HT1080 (cell line): ENCODE measurements around the gene SMURF2. TPM values are rescaled to one million over a fixed set of nuclear protein-coding genes. Genes with fewer than 3 reads are reported as not detected.
"Not testable (repeated sequence)": the region's sequence is repeated elsewhere in the genome, so short reads cannot be mapped to it uniquely, and the experiment has no call there.

Experiments used
- DNase-seq: peaks from one replicate; pipeline ENCODE4 v3.0.0-alpha.2; 2015; ENCODE audit warnings: low read depth
- total RNA-seq: library from RNA; depleted of rRNA; stranded (reverse); fragments of >200 nt; shearing (Covaris generic); gene quantifications from 2 replicates; pipeline ENCODE4 v1.2.3, GENCODE V29; 2014

The SMURF2 gene
- total RNA-seq, 1 experiment from 2014 or later = 50.0 TPM

DNA sequence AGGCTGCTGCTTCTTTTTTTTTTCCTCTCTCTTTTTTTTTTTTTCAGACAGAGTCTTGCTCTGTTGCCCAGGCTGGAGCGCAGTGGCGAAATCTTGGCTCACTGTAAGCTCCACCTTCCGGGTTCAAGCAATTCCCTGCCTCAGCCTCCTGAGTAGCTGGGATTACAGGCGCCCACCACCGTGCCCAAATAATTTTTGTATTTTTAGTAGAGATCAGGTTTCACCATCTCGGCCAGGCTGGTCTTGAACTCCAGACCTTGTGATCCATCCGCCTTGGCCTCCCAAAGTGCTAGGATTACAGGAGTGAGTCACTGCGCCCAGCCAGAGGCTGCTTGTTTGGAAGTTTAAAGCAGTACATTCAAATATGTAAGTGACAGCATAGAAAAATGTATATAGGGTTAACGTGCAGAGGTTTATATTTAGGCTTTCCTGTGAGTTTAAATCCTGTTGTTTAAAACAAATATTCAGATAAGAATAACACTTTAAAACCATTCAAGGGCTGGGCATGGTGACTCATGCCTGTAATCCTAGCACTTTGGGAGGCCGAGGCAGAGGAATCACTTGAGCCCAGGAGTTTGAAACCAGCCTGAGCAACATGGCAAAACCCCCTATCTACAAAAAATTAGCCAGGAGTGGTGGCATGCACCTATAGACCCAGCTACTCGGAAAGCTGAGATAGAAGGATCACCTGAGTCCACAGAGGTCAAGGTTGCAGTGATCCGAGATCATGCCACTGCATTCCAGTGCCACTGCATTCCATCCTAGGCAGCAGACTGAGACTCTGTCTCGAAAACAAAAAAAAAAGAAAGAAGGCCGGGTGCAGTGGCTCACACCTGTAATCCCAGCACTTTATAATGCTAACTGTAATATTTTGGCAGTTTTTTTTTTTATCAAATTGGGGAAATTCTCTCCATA lies 6.0 kb upstream of the SMURF2 start:
- peak; percentile 78 for DNase-seq

DNA sequence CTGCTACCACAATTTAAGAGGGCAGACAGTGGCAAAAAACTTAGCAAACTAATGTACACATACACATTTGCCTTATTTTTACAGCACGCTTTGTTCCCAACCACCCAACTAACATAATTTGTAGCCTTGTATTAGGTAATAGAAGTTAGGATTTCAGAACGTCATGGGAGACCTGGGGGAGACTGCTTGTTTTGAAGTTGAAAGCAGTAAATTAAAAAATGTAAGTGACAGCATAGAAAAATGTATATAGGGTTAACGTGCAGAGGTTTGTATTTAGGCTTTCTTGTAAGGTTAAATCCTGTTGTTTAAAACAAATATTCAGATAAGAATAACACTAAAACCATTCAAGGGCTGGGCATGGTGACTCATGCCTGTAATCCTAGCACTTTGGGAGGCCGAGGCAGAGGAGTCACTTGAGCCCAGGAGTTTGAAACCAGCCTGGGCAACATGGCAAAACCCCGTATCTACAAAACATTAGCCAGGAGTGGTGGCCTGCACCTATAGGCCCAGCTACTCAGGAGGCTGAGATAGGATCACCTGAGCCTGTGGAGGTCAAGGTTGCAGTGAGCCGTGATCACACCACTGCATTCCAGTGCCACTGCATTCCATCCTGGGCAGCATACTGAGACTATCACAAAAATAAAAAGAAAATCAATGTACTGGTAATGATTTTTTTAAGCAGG lies 2.3 kb upstream of the SMURF2 start:
- DNase-seq = peak; percentile 52

DNA sequence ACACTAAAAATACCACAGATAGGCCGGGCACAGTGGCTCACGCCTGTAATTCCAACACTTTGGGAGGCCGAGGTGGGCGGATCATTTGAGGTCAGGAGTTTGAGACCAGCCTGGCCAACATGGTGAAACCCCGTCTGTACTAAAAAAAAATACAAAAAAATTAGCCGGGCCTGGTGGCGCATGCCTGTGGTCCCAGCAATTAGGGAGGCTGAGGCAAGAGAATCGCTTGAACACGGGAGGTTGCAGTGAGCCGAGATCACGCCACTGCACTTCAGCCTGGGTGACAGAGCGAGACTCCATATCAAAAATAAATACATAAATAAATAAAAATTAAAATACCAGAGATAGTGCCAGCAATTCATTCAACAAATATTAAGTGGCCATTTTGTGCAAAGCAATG lies 1.7 kb upstream of the SMURF2 start:
- not testable (repeated sequence) for DNase-seq

DNA sequence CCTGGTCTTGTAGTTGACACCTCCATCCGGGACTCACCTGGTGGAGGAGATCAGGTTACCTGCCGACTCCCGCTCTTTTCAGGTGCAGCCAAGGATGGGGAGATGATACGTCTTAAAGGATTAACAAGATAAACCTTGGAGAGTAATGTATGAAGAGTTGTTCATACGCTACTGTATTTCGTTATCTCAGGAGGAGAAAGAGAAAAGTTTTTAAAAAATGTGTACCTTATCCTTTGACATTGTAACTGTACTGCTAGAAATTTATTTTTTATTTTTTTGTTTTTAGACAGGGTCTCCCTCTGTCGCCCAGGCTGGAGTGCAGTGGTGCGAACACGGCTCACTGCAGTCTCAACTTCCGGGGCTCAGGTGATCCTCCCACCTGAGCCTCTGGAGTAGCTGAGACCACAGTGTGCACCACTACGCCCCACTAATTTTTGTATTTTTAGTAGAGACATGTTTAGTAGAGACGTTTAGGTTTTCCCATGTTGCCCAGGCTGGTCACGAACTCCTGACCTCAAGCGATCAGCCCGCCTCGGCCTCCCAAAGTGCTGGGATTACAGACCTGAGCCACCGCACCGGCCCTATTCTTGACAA lies 764 bp upstream of the SMURF2 start:
- no peak for DNase-seq

DNA sequence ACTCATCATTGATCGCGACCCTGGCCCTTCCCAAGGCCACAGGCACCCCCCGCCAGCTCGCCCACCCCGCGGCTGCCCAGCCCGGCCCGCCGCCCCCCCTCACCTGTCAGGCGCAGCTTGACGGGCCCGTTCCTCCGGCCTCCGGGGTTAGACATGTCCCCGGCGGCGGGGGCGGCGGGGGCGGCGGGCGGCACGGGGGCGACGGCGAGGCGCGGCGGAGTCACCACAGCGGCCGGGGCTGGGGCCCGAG lies 456 bp downstream of the SMURF2 start:
- DNase-seq = no peak

DNA sequence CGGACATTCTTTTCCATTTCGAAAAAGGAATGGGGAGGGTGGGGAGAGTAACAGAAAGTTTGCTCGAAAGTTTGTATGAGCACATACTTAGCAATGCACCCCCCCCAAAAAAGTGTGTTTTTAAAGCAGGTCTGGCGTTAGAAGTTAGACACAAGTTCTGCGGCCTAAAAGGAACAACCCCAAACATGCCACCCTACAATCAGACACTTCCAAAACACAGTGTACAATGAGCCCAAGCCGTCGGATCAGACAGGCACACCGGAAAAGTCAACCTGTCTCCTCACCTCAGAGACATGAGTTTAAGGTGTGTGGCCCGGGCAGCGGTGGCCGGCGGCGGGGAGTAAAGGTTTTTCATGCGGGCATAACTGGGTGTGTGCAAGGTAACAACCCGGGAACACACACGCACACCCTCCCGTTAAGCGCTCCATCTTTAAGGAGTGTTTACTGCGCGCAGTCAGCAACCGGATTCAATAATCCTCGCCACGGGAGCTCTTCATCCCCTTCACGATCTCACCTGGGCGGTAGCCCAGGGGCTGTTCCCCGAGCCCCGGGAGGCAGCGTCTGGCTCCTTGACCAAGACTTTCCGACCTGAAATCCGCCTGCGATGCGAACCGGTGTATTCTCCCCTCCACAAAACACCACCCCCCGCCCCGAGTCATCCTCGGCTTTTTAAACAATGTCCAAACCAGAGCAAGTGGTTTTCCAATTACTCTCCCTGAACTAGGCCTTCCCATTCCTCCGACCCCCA lies 955 bp downstream of the SMURF2 start:
- not testable (repeated sequence) for DNase-seq

DNA sequence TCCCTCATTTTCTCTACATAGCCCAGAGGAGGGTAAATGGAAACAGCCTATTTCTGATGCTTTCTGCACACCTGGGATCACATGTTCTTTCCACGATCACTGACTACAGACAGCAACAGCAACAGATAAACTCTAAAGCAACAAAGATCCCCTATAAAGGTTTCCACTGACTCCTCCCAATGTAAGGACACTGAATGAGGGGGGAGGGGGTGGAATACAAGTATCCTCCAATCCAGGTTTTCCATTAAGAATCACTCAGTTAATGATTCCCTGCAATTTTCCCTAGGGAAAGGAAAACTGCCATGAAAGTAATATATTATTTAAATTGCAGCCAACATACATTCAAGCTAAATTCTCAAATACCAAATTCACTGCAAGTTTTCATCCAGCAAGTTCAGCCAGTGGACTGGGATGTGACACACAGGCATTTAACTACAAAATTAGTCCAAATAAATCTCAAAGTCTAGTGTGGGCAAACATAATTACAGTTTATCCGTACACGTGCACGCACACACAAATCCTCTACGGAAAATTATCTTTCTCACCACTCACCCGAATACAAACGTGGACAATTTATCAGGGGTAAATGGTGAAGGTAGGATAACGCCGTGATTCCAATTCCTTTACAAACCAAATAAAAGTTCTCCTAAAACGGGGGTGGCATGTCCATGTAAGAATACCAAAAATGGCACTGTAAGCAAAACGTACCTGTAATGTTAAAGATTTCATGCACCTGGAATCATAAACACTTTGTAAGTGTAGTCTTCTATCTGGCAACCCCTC lies 1.7 kb downstream of the SMURF2 start:
- peak; percentile 58 for DNase-seq

DNA sequence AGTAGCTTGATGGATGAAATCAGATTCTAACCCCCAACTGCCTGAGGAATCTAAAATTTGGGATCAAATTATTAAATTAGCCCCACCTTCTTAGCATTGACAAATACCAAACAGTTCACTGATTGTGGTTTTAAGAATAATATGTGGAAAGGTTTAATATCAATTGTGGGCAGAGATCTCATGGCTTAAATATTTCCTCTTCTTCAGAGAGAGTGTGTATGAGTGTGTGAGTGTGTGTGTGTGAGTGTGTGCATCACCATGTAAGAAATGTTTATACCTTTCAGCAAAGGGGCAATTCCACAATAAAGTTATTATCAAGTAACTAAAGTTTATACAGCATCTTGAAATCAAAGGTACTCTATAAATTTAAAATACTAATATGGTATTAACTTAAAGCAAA lies 3.2 kb downstream of the SMURF2 start:
- peak; percentile 40 for DNase-seq

DNA sequence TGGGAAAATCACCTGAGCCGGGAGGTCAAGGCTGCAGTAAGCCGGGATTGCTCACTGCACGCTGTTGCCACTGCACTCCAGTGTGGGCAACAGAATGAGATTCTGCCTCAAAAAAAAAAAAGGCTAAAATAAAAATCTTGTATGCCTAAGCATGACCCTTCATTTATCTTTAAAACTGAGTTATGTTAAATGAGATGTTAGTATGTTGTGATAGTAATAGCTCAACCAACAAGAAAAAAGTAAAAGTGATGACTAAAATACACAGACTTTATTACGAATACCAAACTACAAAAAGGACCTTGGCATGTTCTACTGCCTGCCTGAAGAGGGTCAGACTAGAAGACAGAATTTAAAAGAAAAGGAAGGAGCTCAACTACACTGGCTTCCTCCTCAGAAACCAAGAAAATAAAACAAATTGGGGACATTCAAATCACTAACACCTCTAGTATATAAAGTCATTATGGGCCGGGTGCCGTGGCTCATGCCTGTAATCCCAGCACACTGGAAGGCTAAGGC lies 4.4 kb downstream of the SMURF2 start:
- DNase-seq = no peak

DNA sequence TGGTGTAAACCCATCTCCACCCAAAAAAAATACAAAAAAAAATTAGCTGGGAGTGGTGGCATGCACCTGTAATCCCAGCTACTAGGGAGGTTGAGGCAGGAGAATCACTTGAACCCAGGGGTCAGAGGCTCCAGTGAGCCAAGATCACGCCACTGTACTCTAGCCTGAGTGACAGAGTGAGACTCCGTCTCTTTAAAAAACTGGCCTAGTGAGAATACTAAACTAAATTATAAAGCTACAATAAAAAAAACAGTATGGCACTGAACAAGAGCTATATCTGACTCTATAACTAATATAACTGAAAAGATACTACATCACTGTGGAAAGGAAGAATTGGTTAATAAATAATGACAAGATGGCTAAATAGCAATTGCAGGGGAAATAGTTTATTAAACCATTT lies 6.4 kb downstream of the SMURF2 start:
- no peak for DNase-seq

DNA sequence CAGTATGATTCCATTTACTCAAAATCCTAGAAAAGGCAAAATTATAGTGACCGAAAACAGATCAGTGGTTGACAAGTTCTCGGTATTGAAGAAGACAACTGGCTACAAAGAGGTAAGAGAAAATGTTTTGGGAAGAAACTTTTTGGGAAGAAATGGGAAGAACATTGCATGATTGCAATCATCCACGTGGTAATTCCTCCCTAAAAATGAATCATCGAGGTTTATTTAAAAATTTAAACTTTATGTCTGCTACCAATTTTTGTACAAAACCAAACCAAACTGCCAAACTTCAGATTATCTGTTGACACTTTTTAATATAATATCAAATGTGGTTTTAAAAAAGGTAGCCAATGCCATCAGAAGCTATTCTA lies 8.1 kb downstream of the SMURF2 start:
- DNase-seq = no peak

DNA sequence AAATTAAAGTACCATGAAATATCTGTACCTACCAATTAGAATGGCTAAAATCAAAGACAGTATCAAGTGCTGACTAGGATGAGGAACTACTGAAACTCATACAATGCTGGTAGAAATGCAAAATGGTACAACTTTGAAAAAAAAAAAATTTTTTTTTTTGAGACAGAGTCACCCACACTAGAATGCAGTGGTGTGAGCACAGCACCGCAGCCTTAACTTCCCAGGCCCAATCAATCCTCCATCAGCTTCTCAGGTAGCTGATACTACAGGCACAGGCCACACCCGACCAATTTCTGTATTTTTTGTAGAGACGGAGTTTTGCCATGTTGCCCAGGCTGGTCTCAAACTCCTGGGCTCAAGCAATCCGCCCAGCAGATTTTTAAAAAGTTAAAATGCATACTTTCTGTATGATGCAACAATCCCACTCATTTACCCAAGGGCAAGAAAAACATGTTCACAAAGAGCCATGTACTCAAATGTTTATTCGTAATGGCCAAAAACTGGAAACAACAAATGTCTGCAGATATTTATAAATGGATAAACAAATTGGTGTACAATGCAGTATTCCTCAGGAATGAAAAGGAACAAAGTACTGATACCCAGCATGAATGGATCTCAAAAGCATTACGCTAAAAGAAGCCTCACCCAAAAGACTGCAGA lies 8.7 kb downstream of the SMURF2 start:
- no peak for DNase-seq

DNA sequence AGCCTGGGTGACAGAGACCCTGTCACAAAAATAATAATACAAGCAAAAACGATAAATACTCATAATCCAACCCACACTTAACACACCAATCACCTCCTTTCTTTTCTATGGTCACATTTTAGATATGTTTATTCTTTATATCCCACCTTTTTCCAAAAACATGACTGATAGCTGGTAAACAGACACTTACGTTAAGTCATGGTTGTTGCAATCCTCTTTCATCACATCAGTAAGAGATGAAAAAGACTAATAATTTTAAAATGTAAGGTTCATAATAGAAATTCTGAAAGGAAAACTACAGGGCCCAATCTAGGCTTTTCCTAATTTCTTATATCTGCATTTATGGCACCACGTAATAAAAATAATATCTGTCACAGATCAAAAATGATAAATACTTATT lies 10.2 kb downstream of the SMURF2 start:
- no peak for DNase-seq

DNA sequence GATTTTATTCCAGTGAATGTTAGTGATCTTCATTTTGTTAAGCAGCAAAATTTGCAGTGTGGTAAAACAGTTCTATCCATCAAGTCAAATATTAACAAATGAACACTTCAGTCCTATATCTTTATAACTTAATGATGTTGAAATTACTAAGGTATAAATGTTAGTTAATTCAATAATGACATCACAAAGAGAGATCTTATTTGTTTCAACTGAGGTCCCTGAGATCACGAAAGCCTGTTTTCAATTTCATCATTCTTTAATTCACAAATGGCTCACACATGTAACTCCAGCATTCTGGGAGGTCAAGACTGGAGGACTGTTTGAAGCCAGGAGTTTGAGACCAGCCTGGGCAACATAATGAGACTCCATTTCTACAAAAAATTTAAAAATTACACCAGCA lies 13.9 kb downstream of the SMURF2 start:
- DNase-seq = no peak

DNA sequence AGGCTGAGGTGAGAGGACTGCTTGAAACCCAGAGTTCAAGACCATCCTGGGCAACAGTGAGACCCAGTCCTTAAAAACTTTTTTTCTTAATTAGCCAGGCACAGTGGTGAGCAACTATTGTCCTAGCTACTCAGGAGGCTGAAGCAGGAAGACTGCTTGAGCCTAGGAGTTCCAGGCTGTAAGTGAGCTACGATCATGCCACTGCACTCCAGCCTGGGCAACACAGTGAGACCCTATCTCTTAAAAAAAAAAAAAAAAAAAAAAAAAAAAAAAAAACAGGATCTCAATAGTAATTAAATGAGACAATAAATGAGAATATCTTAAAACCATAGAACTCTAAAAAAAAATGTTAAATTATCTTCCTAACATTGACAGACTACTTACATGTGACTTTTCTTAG lies 14.3 kb downstream of the SMURF2 start:
- DNase-seq = no peak

DNA sequence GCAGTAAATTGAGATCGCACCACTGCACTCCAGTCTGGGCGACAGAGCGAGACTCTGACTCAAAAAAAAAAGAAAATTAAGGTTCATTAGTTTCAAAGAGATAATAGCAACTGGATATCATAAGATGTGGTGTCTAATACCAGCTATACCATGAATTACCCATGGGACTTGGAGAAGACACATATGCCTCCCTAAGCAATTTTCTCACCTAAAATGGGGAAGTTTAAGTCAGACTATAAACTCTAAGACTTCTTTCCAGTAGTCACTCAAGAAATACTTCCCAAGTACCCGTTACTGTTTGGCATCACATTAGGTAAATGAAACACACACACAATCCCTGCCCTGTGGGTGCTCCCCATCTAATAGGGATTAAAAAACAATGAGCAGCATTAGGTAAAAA lies 22.6 kb downstream of the SMURF2 start:
- DNase-seq = no peak

DNA sequence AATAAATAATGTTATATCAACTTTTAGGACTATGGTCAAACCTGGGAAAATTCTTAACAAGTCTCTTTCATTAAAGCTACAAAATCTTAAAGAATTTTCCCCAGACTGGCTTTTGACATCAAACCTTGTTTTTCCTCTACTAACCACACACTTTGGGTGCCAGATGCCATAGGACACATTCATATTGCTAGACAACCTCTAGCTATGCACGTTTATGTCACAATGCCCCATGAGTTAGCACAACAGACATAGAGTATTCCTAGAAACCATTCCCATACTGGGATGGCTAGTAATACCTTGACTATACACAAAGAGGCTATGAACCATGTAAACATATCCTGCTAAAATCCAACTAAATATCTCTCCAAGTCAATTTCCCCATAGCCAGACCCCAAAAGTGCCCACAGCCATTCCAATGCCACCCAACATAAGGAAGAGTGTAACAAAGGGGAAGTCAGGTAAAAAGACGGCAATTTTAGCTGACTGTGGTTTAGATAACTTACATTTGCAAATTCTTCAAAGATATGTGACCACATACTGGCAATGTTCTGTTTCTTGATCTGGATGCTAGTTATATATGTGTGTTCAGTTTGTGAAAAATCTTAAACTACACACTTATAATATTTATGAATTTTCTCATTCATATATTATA lies 23.4 kb downstream of the SMURF2 start:
- DNase-seq = no peak

DNA sequence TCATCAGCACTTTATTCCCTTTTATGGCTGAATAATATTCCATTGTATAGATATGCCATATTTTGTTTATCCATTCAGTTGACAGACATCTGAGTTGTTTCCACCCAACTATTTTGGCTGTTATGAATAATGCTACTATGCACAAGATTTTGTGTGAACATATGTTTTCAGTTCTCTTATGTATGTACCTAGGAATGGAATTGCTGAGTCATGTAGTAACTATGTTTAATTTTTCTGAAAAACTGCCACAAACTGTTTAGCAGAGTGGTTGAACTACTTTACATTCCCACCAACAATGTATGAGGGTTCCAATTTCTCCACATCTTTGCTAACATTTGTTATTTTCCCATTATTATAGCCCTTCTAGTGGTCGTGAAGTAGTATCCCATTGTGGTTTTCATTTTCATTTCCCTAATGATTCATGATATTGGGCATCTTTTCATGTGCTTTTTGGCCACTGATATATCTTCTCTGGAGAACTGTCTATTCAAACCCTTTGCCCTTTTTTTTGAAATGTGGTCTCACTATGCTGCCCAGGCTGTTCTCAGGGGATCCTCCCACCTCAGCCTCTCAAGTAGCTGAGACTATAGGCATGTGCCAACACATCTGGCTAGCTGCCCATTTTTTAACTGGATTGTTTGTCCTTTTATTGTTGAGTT lies 26.3 kb downstream of the SMURF2 start:
- DNase-seq = peak; percentile 64

DNA sequence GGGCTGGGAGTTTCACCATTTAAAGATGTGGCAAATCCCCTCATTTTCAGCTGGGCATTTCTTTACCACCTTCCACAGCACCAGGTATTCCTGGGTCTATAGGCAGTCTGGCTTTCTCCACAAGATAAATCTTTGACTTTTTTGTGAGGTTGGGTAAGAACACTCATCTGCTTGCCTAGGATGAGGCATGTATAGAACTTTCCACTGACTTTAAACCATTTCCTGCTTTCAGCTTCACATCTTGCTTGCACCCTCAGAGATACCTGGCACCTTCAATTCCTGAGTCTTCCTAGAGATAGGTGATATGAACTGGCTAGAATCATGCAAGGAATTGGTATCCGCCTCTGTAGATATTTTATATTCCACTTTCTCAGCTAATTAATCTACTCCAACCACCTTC lies 27.9 kb downstream of the SMURF2 start:
- no peak for DNase-seq
